Keratinocyte (primary cell): ENCODE measurements around the gene VEZF1. TPM values are rescaled to one million over a fixed set of nuclear protein-coding genes. Genes with fewer than 3 reads are reported as not detected.

Source experiments
- DNase-seq: peaks from one replicate; pipeline ENCODE4 v3.0.0-alpha.2; 2011; ENCODE audit warnings: low read depth, missing footprints, low spot score
- FAIRE-seq: peaks from 2 replicates; lab custom pipeline; 2011; peaks lifted over from hg19 to GRCh38; lab: Jason Lieb, UNC
- H2AFZ ChIP-seq: 2 replicates; pipeline ENCODE4 v1.6.0; 2012; ENCODE audit warnings: low read length, control low read depth, inconsistent platforms; ENCODE audit not compliant: control insufficient read depth
- H3K27ac ChIP-seq: 2 replicates; pipeline ENCODE4 v1.5.1; 2011; ENCODE audit warnings: low read length; ENCODE audit not compliant: control insufficient read depth, insufficient read depth
- H3K27me3 ChIP-seq: 3 replicates; pipeline ENCODE4 v1.6.0; 2011; ENCODE audit warnings: low read length; ENCODE audit not compliant: control insufficient read depth, insufficient read depth; ENCODE audit errors: extremely low read depth
- H3K36me3 ChIP-seq, 2 experiments: 2 replicates in 1 of 2; 3 replicates in 1 of 2; pipeline ENCODE4 v1.5.1; 2011; ENCODE audit warnings: low read length in 2 of 2, mild to moderate bottlenecking in 1 of 2; ENCODE audit not compliant: control insufficient read depth in 2 of 2, insufficient read depth in 2 of 2; ENCODE audit errors: extremely low read depth in 1 of 2
- H3K4me1 ChIP-seq: 3 replicates; pipeline ENCODE4 v1.5.1; 2011; ENCODE audit warnings: low read length; ENCODE audit not compliant: control insufficient read depth, insufficient read depth; ENCODE audit errors: extremely low read depth
- H3K4me2 ChIP-seq: 3 replicates; pipeline ENCODE4 v1.6.0; 2011; ENCODE audit warnings: low read depth, low read length; ENCODE audit not compliant: control insufficient read depth, insufficient read depth; ENCODE audit errors: extremely low read depth
- H3K4me3 ChIP-seq, 3 experiments: fragments of 200-600 bp in 1 of 3; sonication (generic) in 1 of 3; 2 replicates in 2 of 3; 3 replicates in 1 of 3; pipeline ENCODE4 v1.5.1; 2011 to 2016; ENCODE audit warnings: low read length in 3 of 3, mild to moderate bottlenecking in 3 of 3, control low read depth in 2 of 3, inconsistent platforms in 1 of 3, low read depth in 1 of 3, mixed read lengths in 1 of 3, mixed run types in 1 of 3, moderate library complexity in 1 of 3; ENCODE audit not compliant: control insufficient read depth in 2 of 3, insufficient read depth in 2 of 3; ENCODE audit errors: extremely low read depth in 1 of 3
- H3K79me2 ChIP-seq: 2 replicates; pipeline ENCODE4 v1.6.0; 2012; ENCODE audit warnings: low read length; ENCODE audit not compliant: control insufficient read depth, insufficient read depth
- H3K9ac ChIP-seq: 3 replicates; pipeline ENCODE4 v1.6.0; 2011; ENCODE audit warnings: low read length; ENCODE audit not compliant: control insufficient read depth, insufficient read depth; ENCODE audit errors: extremely low read depth
- H3K9me1 ChIP-seq: 3 replicates; pipeline ENCODE4 v1.6.0; 2011; ENCODE audit warnings: low read length; ENCODE audit not compliant: control insufficient read depth, insufficient read depth; ENCODE audit errors: extremely low read depth
- H3K9me3 ChIP-seq: 2 replicates; pipeline ENCODE4 v1.5.1; 2012; ENCODE audit warnings: low read depth, low read length; ENCODE audit not compliant: control insufficient read depth
- H4K20me1 ChIP-seq: 3 replicates; pipeline ENCODE4 v1.6.0; 2011; ENCODE audit warnings: low read length; ENCODE audit not compliant: control insufficient read depth, insufficient read depth; ENCODE audit errors: extremely low read depth
- EZH2 ChIP-seq: IDR thresholded peaks from one replicate; pipeline ENCODE4 v1.6.1; 2012; ENCODE audit warnings: inconsistent platforms, mild to moderate bottlenecking, low read length, moderate library complexity
- dilution Hi-C: fragments of 300-500 bp; cut with MboI; formaldehyde crosslinking; loops from one replicate; pipeline ENCODE4 v1.7.0; 2020; ENCODE audit warnings: low sequenced_read_pairs; ENCODE audit not compliant: extremely low pct_ligation_motif_present
- polyA plus RNA-seq, 5 experiments: library from polyadenylated mRNA; depleted of rRNA in 3 of 5; stranded (reverse) in 3 of 5; stranded (forward) in 1 of 5; unstranded in 1 of 5; fragments of >200 nt; gene quantifications; 1 replicate in 1 of 5; 2 replicates in 3 of 5; 3 replicates in 1 of 5; pipeline versions ENCODE4 v1.2.1 to v1.2.3, GENCODE V29; 2011 to 2012; ENCODE audit warnings: missing spikeins in 2 of 5, low read depth in 1 of 5, low replicate concordance in 1 of 5
- TF ChIP-seq, protein P1 (sequence below), 3 experiments: IDR thresholded peaks in 1 of 3; conservative IDR thresholded peaks in 1 of 3; optimal IDR thresholded peaks in 1 of 3; 2 replicates in 2 of 3; 3 replicates in 1 of 3; pipeline versions ENCODE3 to v1.5.1; 2011; ENCODE audit warnings: low read length in 3 of 3, mild to moderate bottlenecking in 3 of 3, moderate library complexity in 2 of 3, control low read depth in 1 of 3, inconsistent platforms in 1 of 3; ENCODE audit not compliant: insufficient read depth in 2 of 3; ENCODE audit errors: extremely low read depth in 1 of 3

Gene VEZF1
- polyA plus RNA-seq, 1 donor (not counting 4 experiments of a cell fraction or from before 2014, with no cell fraction given) = 22.8 TPM

DNA sequence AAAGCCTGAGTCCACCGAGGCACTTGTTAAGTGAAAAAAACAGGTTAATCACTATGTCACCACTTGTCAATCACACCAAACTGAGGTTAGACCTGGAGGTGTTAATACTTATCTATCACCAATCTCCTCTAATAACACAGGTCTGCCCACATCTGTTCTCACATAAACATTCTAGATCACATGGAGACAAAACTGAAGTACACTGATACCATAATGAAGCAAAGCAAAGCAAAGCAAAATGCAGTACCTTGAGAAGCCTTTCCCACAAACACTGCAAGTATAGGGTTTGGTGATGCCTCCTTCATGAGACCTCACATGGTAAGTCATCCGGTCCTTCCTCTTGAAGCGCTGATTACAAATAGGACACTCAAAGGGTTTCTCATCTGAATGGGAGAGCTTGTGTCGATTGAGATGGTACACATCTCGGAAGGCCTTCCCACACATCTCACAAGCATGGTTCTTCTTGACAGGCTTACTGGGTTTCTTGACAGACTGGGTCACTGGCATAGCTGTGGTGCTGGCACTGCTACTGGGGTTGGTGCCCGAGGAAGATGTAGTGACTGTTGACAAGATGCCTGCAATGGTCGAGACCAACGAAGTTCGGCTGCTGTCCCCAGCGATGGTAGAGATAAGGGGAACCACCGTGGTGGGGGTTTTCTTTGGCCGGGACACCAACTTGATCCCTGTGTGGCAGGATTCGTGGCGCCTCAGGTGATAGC lies 5.4 kb downstream of the VEZF1 start:
- peaks cover 2% of the 10 kb centered on the region for H4K20me1 ChIP-seq
- H3K4me1 ChIP-seq = peaks cover 20% of the 10 kb centered on the region
- H3K4me3 ChIP-seq = no peak overlapping the region

GRCh38 chr17:57980522-57980921 lies 7.5 kb downstream of the VEZF1 start:
- no peak for DNase-seq
- no peak overlapping the region for H3K9ac ChIP-seq
- no peak overlapping the region for H3K4me2 ChIP-seq
- peaks cover 2% of the 10 kb centered on the region for H3K9me1 ChIP-seq
- TF ChIP-seq, protein P1, sequence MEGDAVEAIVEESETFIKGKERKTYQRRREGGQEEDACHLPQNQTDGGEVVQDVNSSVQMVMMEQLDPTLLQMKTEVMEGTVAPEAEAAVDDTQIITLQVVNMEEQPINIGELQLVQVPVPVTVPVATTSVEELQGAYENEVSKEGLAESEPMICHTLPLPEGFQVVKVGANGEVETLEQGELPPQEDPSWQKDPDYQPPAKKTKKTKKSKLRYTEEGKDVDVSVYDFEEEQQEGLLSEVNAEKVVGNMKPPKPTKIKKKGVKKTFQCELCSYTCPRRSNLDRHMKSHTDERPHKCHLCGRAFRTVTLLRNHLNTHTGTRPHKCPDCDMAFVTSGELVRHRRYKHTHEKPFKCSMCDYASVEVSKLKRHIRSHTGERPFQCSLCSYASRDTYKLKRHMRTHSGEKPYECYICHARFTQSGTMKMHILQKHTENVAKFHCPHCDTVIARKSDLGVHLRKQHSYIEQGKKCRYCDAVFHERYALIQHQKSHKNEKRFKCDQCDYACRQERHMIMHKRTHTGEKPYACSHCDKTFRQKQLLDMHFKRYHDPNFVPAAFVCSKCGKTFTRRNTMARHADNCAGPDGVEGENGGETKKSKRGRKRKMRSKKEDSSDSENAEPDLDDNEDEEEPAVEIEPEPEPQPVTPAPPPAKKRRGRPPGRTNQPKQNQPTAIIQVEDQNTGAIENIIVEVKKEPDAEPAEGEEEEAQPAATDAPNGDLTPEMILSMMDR (optimal IDR thresholded peaks at IDR 0.05 in 1 of 3, IDR thresholded peaks at IDR 0.05 in 1 of 3, conservative IDR thresholded peaks at IDR 0.05 in 1 of 3; ENCODE audit: extremely low read depth in 1 of 3, insufficient read depth in 2 of 3, low read length in 3 of 3) = no peak
- no peak for TF ChIP-seq EZH2
- H3K36me3 ChIP-seq = peaks cover 26 to 44% of the 10 kb centered on the region in 2 experiments
- H4K20me1 ChIP-seq = peaks cover 2% of the 10 kb centered on the region
- no peaks in the 10 kb centered on the region for H3K27me3 ChIP-seq
- H3K27ac ChIP-seq = no peak overlapping the region
- no peak overlapping the region for H2AFZ ChIP-seq
- no peaks in the 10 kb centered on the region for H3K9me3 ChIP-seq
- no peak for FAIRE-seq
- H3K4me1 ChIP-seq = peaks cover 11% of the 10 kb centered on the region
- H3K4me3 ChIP-seq = no peak overlapping the region
- dilution Hi-C loops = no loop called here
- peaks cover 42% of the 10 kb centered on the region for H3K79me2 ChIP-seq

More for the DNA sequence above, 5.4 kb downstream of the VEZF1 start:
- TF ChIP-seq, protein P1 (optimal IDR thresholded peaks at IDR 0.05 in 1 of 3, IDR thresholded peaks at IDR 0.05 in 1 of 3, conservative IDR thresholded peaks at IDR 0.05 in 1 of 3; ENCODE audit: extremely low read depth in 1 of 3, insufficient read depth in 2 of 3, low read length in 3 of 3) = no peak
- TF ChIP-seq EZH2 = no peak
- Histone ChIP-seq H3K9me1 (peaks cover 2% of the 10 kb centered on the region), H3K79me2 (peaks cover 60% of the 10 kb centered on the region), H3K27me3 (no peaks in the 10 kb centered on the region), H2AFZ (no peak overlapping the region), H3K9ac (no peak overlapping the region), H3K36me3 (peaks cover 16 to 33% of the 10 kb centered on the region in 2 experiments), H3K27ac (no peak overlapping the region), H3K4me2 (no peak overlapping the region), H3K9me3 (no peaks in the 10 kb centered on the region)
- FAIRE-seq (peak; percentile 41), DNase-seq (no peak)
- dilution Hi-C loops = no loop called here
